Endothelial cell (in vitro differentiated cells): ENCODE data around the gene SAT1. TPM values are rescaled to one million over a fixed set of nuclear protein-coding genes. Genes with fewer than 3 reads are reported as not detected.

ENCODE experiments used
- DNase-seq: peaks from one replicate; pipeline ENCODE4 v3.0.0; 2021; ENCODE audit warnings: low spot score
- H3K27ac Mint-ChIP-seq: one replicate; pipeline ENCODE4 v1.8.0; 2021; ENCODE audit warnings: mixed read lengths, inconsistent platforms; ENCODE audit not compliant: unreplicated experiment
- H3K27me3 Mint-ChIP-seq: one replicate; pipeline ENCODE4 v1.8.0; 2021; ENCODE audit warnings: mild to moderate bottlenecking, moderate library complexity, mixed read lengths, inconsistent platforms; ENCODE audit not compliant: unreplicated experiment
- H3K36me3 Mint-ChIP-seq: one replicate; pipeline ENCODE4 v1.8.0; 2021; ENCODE audit warnings: mild to moderate bottlenecking, low read depth, mixed read lengths, inconsistent platforms; ENCODE audit not compliant: unreplicated experiment
- H3K4me1 Mint-ChIP-seq: one replicate; pipeline ENCODE4 v1.8.0; 2021; ENCODE audit warnings: mild to moderate bottlenecking, mixed read lengths, inconsistent platforms; ENCODE audit not compliant: unreplicated experiment
- H3K4me3 Mint-ChIP-seq: one replicate; pipeline ENCODE4 v1.8.0; 2021; ENCODE audit warnings: mild to moderate bottlenecking, mixed read lengths, inconsistent platforms; ENCODE audit not compliant: unreplicated experiment
- H3K9me3 Mint-ChIP-seq: one replicate; pipeline ENCODE4 v1.8.0; 2021; ENCODE audit warnings: mixed read lengths, inconsistent platforms; ENCODE audit not compliant: unreplicated experiment
- long read RNA-seq: library from polyadenylated mRNA; unstranded; transcript quantifications from one replicate; pipeline ENCODE4 v2.0.0, GENCODE V29; 2020; ENCODE audit not compliant: unreplicated experiment
- total RNA-seq: library from RNA; stranded (reverse); fragmentation: NEBNext Ultra II Directional; extraction: Animal tissue kit (Norgen Biotek cat#: 25700); gene quantifications from one replicate; pipeline ENCODE4 v1.2.1, GENCODE V29; 2021; ENCODE audit not compliant: unreplicated experiment
- TF ChIP-seq, protein P1 (sequence below): fragments of 200-600 bp; sonication (generic); IDR thresholded peaks from one replicate; pipeline ENCODE4 v1.5.0; 2021; ENCODE audit warnings: antibody characterized with exemption; ENCODE audit not compliant: unreplicated experiment

SAT1 gene
- 479 TPM for total RNA-seq
- long read RNA-seq, transcript SAT1-207 (3 exons, 1,033 nt): minor isoform, 29 of 561 reads
- long read RNA-seq, transcript SAT1-209 (7 exons, 1,135 nt): minor isoform, 36 of 561 reads
- long read RNA-seq, transcript SAT1-202 (3 exons, 909 nt): minor isoform, 9 of 561 reads
- long read RNA-seq, transcript SAT1-204 (6 exons, 1,065 nt): major isoform, 435 of 561 reads
- long read RNA-seq, partial matches to known transcripts: 2 of 561 reads
- long read RNA-seq, other reads (novel, unspliced or antisense): 49 of 561 reads

DNA sequence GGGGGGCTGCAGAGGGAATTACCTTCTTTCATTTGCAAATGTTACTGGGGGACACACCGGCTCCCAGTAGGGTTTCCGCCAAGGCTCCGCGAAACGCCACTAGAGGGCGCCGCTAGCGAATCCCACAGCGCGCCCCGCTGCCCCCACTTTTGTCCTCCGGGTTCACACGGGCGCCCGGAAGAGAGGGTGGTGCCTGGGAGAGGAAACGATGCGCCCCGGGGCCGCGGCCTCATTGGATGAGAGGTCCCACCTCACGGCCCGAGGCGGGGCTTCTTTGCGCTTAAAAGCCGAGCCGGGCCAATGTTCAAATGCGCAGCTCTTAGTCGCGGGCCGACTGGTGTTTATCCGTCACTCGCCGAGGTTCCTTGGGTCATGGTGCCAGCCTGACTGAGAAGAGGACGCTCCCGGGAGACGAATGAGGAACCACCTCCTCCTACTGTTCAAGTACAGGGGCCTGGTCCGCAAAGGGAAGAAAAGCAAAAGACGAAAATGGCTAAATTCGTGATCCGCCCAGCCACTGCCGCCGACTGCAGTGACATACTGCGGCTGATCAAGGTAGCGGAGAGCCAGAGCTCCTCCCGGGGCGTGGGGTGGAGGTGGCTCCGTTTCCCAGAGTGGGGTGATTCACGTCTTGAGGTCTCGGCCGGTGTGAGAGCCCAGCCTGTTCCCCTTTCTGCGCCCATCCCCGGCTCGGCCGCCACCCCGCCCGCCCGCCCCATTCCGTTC, at the start of gene SAT1:
SAT1 (plus strand) TSS at position 311 of the 726 bp plus-strand sequence; CDS start at position 490, 179 bp downstream.
- peak within 1 kb of the TSS; percentile 97 for H3K4me3 Mint-ChIP-seq

DNA sequence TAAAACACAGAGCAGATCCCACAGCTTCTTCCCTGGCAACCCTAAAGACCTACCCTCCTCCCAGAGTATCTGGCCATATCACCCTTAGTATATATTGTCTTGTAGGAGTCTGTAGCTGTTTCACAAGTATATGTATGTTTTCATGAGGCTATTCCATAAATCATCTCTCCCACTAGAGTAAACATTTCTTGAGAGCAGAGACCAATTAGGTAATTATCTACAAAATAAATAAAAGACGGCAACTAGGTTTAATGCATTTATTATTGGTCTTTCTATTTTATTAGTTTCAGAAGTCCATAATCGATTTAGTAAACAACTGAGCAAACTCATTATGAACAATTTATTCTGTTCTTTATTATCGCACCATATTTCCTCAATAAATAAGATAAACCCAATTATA, 46.9 kb upstream of the SAT1 start:
- no peak for DNase-seq
- Mint-ChIP-seq H3K4me1 (peaks cover 5% of the 10 kb centered on the region), H3K27me3 (no peaks in the 10 kb centered on the region), H3K9me3 (no peaks in the 10 kb centered on the region), H3K36me3 (no peaks in the 10 kb centered on the region), H3K27ac (no peak overlapping the region), H3K4me3 (no peak overlapping the region)
- TF ChIP-seq, protein P1, sequence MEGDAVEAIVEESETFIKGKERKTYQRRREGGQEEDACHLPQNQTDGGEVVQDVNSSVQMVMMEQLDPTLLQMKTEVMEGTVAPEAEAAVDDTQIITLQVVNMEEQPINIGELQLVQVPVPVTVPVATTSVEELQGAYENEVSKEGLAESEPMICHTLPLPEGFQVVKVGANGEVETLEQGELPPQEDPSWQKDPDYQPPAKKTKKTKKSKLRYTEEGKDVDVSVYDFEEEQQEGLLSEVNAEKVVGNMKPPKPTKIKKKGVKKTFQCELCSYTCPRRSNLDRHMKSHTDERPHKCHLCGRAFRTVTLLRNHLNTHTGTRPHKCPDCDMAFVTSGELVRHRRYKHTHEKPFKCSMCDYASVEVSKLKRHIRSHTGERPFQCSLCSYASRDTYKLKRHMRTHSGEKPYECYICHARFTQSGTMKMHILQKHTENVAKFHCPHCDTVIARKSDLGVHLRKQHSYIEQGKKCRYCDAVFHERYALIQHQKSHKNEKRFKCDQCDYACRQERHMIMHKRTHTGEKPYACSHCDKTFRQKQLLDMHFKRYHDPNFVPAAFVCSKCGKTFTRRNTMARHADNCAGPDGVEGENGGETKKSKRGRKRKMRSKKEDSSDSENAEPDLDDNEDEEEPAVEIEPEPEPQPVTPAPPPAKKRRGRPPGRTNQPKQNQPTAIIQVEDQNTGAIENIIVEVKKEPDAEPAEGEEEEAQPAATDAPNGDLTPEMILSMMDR: no peak

More for the DNA sequence above, at the start of gene SAT1:
- DNase-seq: peak; percentile 91
- H3K36me3 Mint-ChIP-seq: peaks cover 24% of the 10 kb centered on the region
- TF ChIP-seq, protein P1: peak; percentile 74
- H3K9me3 Mint-ChIP-seq: no peaks in the 10 kb centered on the region
- peaks cover 20% of the 10 kb centered on the region for H3K4me1 Mint-ChIP-seq
- H3K27me3 Mint-ChIP-seq: no peaks in the 10 kb centered on the region
- H3K27ac Mint-ChIP-seq: peak within 1 kb of the TSS; percentile 82

DNA sequence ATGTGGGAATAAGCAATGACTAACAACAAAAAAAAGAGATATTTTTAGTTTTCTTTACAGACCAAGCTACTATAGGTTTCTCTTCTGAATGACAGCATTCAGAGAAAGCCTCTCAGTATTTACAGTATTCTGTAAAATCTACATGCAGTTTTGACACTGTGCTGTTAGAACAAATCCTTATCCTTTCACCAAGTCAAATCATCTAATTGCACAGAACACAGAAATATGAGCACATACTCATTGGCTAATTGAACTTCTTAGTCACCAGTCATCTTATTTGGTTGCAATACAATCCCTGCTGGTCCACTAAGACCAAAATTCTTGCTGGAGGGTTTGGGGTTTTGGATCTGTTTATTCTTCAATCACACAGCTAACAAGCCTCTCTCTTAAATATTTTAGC, 45.6 kb upstream of the SAT1 start:
- Mint-ChIP-seq H3K36me3 (peaks cover 5% of the 10 kb centered on the region), H3K27me3 (peaks cover 4% of the 10 kb centered on the region), H3K27ac (no peak overlapping the region), H3K9me3 (no peaks in the 10 kb centered on the region), H3K4me1 (peaks cover 9% of the 10 kb centered on the region), H3K4me3 (no peak overlapping the region)
- TF ChIP-seq, protein P1: no peak
- no peak for DNase-seq

DNA sequence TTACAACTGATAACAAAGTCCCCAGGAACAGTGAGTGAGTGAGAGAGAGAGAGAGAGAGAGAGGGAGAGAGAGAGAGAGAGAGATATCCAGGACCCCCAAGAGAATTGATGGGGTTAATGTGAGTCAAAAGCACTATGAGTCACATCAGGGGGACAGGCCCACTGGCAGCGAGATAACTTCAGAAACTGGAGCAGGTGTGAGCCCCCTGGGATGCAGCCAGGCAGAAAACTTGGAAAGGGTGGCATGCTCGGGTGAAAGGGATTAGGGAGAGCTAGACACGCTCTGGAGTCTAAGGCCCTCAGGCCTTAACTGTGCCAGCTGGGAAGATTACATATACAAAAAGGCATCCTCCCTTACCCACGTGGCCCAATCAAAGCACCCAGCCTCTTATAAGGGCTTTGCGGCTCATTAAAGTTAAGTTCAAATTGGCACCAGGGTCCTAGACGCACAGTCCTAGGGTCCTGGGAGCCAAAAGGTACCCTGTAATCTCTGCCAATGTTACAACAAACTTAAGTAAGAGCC, 40.7 kb upstream of the SAT1 start:
- peaks cover 20% of the 10 kb centered on the region for H3K4me1 Mint-ChIP-seq
- H3K36me3 Mint-ChIP-seq: peaks cover 5% of the 10 kb centered on the region
- no peaks in the 10 kb centered on the region for H3K9me3 Mint-ChIP-seq
- peak overlapping the region; percentile 96 for H3K4me3 Mint-ChIP-seq
- peak overlapping the region; percentile 95 for H3K27ac Mint-ChIP-seq
- DNase-seq: no peak
- H3K27me3 Mint-ChIP-seq: peaks cover 11% of the 10 kb centered on the region
- TF ChIP-seq, protein P1: no peak
